Endodermal cell (in vitro differentiated cells): ENCODE results near the gene SLC9A6. TPM values are rescaled to one million over a fixed set of nuclear protein-coding genes. Genes with fewer than 3 reads are reported as not detected.
"Not testable (repeated sequence)": the region's sequence is repeated elsewhere in the genome, so short reads cannot be mapped to it uniquely, and the experiment has no call there.

Experiments
- DNase-seq: peaks from one replicate; pipeline ENCODE4 v3.0.0-alpha.2; 2017
- H3K27ac ChIP-seq: 2 replicates; pipeline ENCODE4 v1.5.1; 2013; ENCODE audit warnings: mild to moderate bottlenecking, low read depth, low read length, moderate library complexity
- H3K27me3 ChIP-seq: 2 replicates; pipeline ENCODE4 v1.6.1; 2013; ENCODE audit warnings: mild to moderate bottlenecking, low read length, moderate library complexity; ENCODE audit not compliant: insufficient read depth, control insufficient read depth, poor library complexity, severe bottlenecking
- H3K36me3 ChIP-seq: 2 replicates; pipeline ENCODE4 v1.7.0; 2013; ENCODE audit warnings: mild to moderate bottlenecking, low read length, moderate library complexity; ENCODE audit not compliant: control insufficient read depth, insufficient read depth
- H3K4me1 ChIP-seq: one replicate; pipeline ENCODE4 v1.7.0; 2013; ENCODE audit warnings: low read length; ENCODE audit not compliant: control insufficient read depth, insufficient read depth
- H3K4me3 ChIP-seq: 2 replicates; pipeline ENCODE4 v1.5.1; 2013; ENCODE audit warnings: mild to moderate bottlenecking, low read length, moderate library complexity
- H3K9ac ChIP-seq: 2 replicates; pipeline ENCODE4 v1.6.1; 2013; ENCODE audit warnings: mild to moderate bottlenecking, low read length, moderate library complexity; ENCODE audit not compliant: poor library complexity, severe bottlenecking; ENCODE audit errors: extremely low read depth
- H3K9me3 ChIP-seq: 2 replicates; pipeline ENCODE4 v1.6.1; 2013; ENCODE audit warnings: mild to moderate bottlenecking, low read length, moderate library complexity; ENCODE audit not compliant: control insufficient read depth
- H3K27ac Mint-ChIP-seq: 2 replicates; pipeline ENCODE4 v1.8.0; 2020; ENCODE audit warnings: mixed read lengths
- H3K27me3 Mint-ChIP-seq: 2 replicates; pipeline ENCODE4 v1.8.0; 2021; ENCODE audit warnings: mild to moderate bottlenecking, mixed read lengths; ENCODE audit not compliant: insufficient read depth
- H3K36me3 Mint-ChIP-seq: 2 replicates; pipeline ENCODE4 v1.8.0; 2020; ENCODE audit warnings: low read depth, mixed read lengths
- H3K4me1 Mint-ChIP-seq: 2 replicates; pipeline ENCODE4 v1.8.0; 2020; ENCODE audit warnings: mixed read lengths
- H3K4me3 Mint-ChIP-seq: 2 replicates; pipeline ENCODE4 v1.8.0; 2020; ENCODE audit warnings: mild to moderate bottlenecking, moderate library complexity, mixed read lengths
- H3K9me3 Mint-ChIP-seq: 2 replicates; pipeline ENCODE4 v1.8.0; 2020; ENCODE audit warnings: mild to moderate bottlenecking, mixed read lengths
- CTCF ChIP-seq: fragments of 200-600 bp; sonication (generic); conservative IDR thresholded peaks from 2 replicates; pipeline ENCODE4 v1.5.0; 2021; ENCODE audit warnings: antibody characterized with exemption, mild to moderate bottlenecking
- WGBS, 2 experiments: methylation state at CpG; one replicate each; pipeline versions ENCODE4 v1.1.5 to v1.1.7; 2013; ENCODE audit warnings: missing lambda C conversion rate in 2 of 2, mixed read lengths in 1 of 2; ENCODE audit not compliant: insufficient coverage in 1 of 2, insufficient read length in 1 of 2; 5-methylcytosine and 5-hydroxymethylcytosine counted together
- total RNA-seq, 2 donors: library from RNA; stranded (reverse); fragmentation: NEBNext Ultra II Directional in 1 of 2; extraction: Animal tissue kit (Norgen Biotek cat#: 25700) in 1 of 2; gene quantifications; 2 replicates in 1 of 2; 3 replicates in 1 of 2; pipeline ENCODE4 v1.2.1, GENCODE V29; 2021

SLC9A6 gene
- total RNA-seq, 2 donors from 2014 or later, result 10.2 to 13.6 TPM

GRCh38 chrX:136076942-136077341 is 91.7 kb downstream of the SLC9A6 start:
- Mint-ChIP-seq H3K4me1 (peaks cover 5% of the 10 kb centered on the region), H3K9me3 (peaks cover 56% of the 10 kb centered on the region), H3K4me3 (no peak overlapping the region), H3K36me3 (no peaks in the 10 kb centered on the region), H3K27me3 (no peaks in the 10 kb centered on the region), H3K27ac (no peak overlapping the region)
- Histone ChIP-seq H3K9ac (no peak overlapping the region), H3K27ac (no peak overlapping the region), H3K9me3 (no peaks in the 10 kb centered on the region), H3K36me3 (no peaks in the 10 kb centered on the region), H3K4me1 (no peaks in the 10 kb centered on the region), H3K27me3 (no peaks in the 10 kb centered on the region), H3K4me3 (no peak overlapping the region)
- DNase-seq, result peak; percentile 37
- WGBS, 2 experiments, result 84 to 85% methylated on average over 2 to 5 of the region's 5 CpGs
- TF ChIP-seq CTCF, result no peak

GRCh38 chrX:136080766-136081165 is 95.5 kb downstream of the SLC9A6 start:
- Histone ChIP-seq H3K9ac (no peak overlapping the region), H3K9me3 (no peaks in the 10 kb centered on the region), H3K27ac (no peak overlapping the region), H3K4me3 (no peak overlapping the region), H3K27me3 (no peaks in the 10 kb centered on the region), H3K4me1 (no peaks in the 10 kb centered on the region), H3K36me3 (no peaks in the 10 kb centered on the region)
- H3K4me3 Mint-ChIP-seq, result no peak overlapping the region
- no peaks in the 10 kb centered on the region for H3K36me3 Mint-ChIP-seq
- no peaks in the 10 kb centered on the region for H3K27me3 Mint-ChIP-seq
- no peak for TF ChIP-seq CTCF
- peaks cover 47% of the 10 kb centered on the region for H3K9me3 Mint-ChIP-seq
- peaks cover 5% of the 10 kb centered on the region for H3K4me1 Mint-ChIP-seq
- no peak overlapping the region for H3K27ac Mint-ChIP-seq
- no peak for DNase-seq

GRCh38 chrX:136086521-136086920 is 101.3 kb downstream of the SLC9A6 start:
- H3K9ac ChIP-seq, result no peak overlapping the region
- H3K27me3 ChIP-seq, result no peaks in the 10 kb centered on the region
- H3K9me3 Mint-ChIP-seq, result peaks cover 39% of the 10 kb centered on the region
- H3K4me3 Mint-ChIP-seq, result no peak overlapping the region
- H3K27ac ChIP-seq, result no peak overlapping the region
- no peak for DNase-seq
- no peaks in the 10 kb centered on the region for H3K27me3 Mint-ChIP-seq
- no peak for TF ChIP-seq CTCF
- H3K4me1 ChIP-seq, result no peaks in the 10 kb centered on the region
- no peaks in the 10 kb centered on the region for H3K36me3 ChIP-seq
- no peaks in the 10 kb centered on the region for H3K9me3 ChIP-seq
- H3K27ac Mint-ChIP-seq, result no peak overlapping the region
- no peaks in the 10 kb centered on the region for H3K36me3 Mint-ChIP-seq
- 100% methylated on average over 1 of the region's 2 CpGs; no CpG with 5 or more reads in 1 of the 2 experiments for WGBS, 2 experiments
- no peak overlapping the region for H3K4me3 ChIP-seq
- H3K4me1 Mint-ChIP-seq, result no peaks in the 10 kb centered on the region

- not testable (repeated sequence) for H3K4me1 ChIP-seq, H3K4me3 Mint-ChIP-seq, H3K4me3 ChIP-seq, H3K27me3 ChIP-seq, H3K27ac Mint-ChIP-seq, H3K4me1 Mint-ChIP-seq, H3K9ac ChIP-seq, H3K36me3 Mint-ChIP-seq, H3K36me3 ChIP-seq, H3K27ac ChIP-seq, DNase-seq, H3K27me3 Mint-ChIP-seq, H3K9me3 ChIP-seq
- peaks cover 50% of the 10 kb centered on the region for H3K9me3 Mint-ChIP-seq
- WGBS, 2 experiments, result 98% methylated on average over 3 of the region's 6 CpGs; no CpG with 5 or more reads in 1 of the 2 experiments
These were observed 106.7 kb downstream of the SLC9A6 start for GRCh38 chrX:136091898-136092297.
